Ecto neural progenitor cell (in vitro differentiated cells): ENCODE data around the gene MYO5B.

ENCODE experiments used
- DNase-seq: peaks from one replicate; pipeline ENCODE4 v3.0.0-alpha.2; 2018; ENCODE audit warnings: low spot score

Gene MYO5B

GRCh38 chr18:49967636-49968313 lies 227.2 kb downstream of the MYO5B start:
- no peak for DNase-seq

GRCh38 chr18:49967171-49967570 lies 227.8 kb downstream of the MYO5B start:
- DNase-seq = no peak

GRCh38 chr18:49966090-49966489 lies 228.9 kb downstream of the MYO5B start:
- no peak for DNase-seq

- DNase-seq = no peak
Observed at GRCh38 chr18:49963217-49963616, 231.7 kb downstream of the MYO5B start.

GRCh38 chr18:49961271-49961670 lies 233.7 kb downstream of the MYO5B start:
- no peak for DNase-seq

- DNase-seq = no peak
Observed at GRCh38 chr18:49960376-49960775, 234.6 kb downstream of the MYO5B start.

GRCh38 chr18:49959176-49959575 lies 235.8 kb downstream of the MYO5B start:
- DNase-seq = no peak

GRCh38 chr18:49955263-49955662 lies 239.7 kb downstream of the MYO5B start:
- DNase-seq = no peak

- DNase-seq = no peak
Observed at GRCh38 chr18:49953391-49953790, 241.6 kb downstream of the MYO5B start.

- no peak for DNase-seq
Observed at GRCh38 chr18:49949951-49950395, 245.0 kb downstream of the MYO5B start.

- no peak for DNase-seq
Observed at GRCh38 chr18:49948975-49949374, 246.0 kb downstream of the MYO5B start.

GRCh38 chr18:49944663-49945062 lies 250.3 kb downstream of the MYO5B start:
- no peak for DNase-seq

GRCh38 chr18:49936821-49937220 lies 258.1 kb downstream of the MYO5B start:
- DNase-seq = no peak

- no peak for DNase-seq
Observed at GRCh38 chr18:49935215-49935614, 259.7 kb downstream of the MYO5B start.

GRCh38 chr18:49934457-49934856 lies 260.5 kb downstream of the MYO5B start:
- no peak for DNase-seq

- no peak for DNase-seq
Observed at GRCh38 chr18:49933530-49934128, 261.3 kb downstream of the MYO5B start.

- DNase-seq = no peak
Observed at GRCh38 chr18:49931760-49932159, 263.2 kb downstream of the MYO5B start.

GRCh38 chr18:49931179-49931578 lies 263.8 kb downstream of the MYO5B start:
- DNase-seq = no peak

GRCh38 chr18:49926106-49926745 lies 268.7 kb downstream of the MYO5B start:
- DNase-seq = no peak

- no peak for DNase-seq
Observed at GRCh38 chr18:49924293-49924983, 270.5 kb downstream of the MYO5B start.

- no peak for DNase-seq
Observed at GRCh38 chr18:49922228-49922627, 272.7 kb downstream of the MYO5B start.

- DNase-seq = no peak
Observed at GRCh38 chr18:49921318-49921985, 273.5 kb downstream of the MYO5B start.
